Naive B cell (primary cell): Measurements from ENCODE around the gene OLIG1. TPM values are rescaled to one million over a fixed set of nuclear protein-coding genes. Genes with fewer than 3 reads are reported as not detected.

Experiments used
- ATAC-seq, 2 donors: fragments of 150-1000 bp; cut with Tn5 transposase; 2 replicates each; pipeline ENCODE4 v1.10.0; 2021; ENCODE audit warnings: low read depth in 2 of 2, mild to moderate bottlenecking in 2 of 2, moderate library complexity in 2 of 2
- DNase-seq: peaks from one replicate; pipeline ENCODE4 v3.0.0; 2022
- H3K27ac Mint-ChIP-seq, 6 donors: one replicate each; pipeline ENCODE4 v1.8.0; 2020 to 2022; ENCODE audit warnings: mild to moderate bottlenecking in 6 of 6, mixed read lengths in 6 of 6, moderate library complexity in 5 of 6, inconsistent platforms in 2 of 6
- H3K27me3 Mint-ChIP-seq, 3 donors: one replicate each; pipeline ENCODE4 v1.8.0; 2021 to 2022; ENCODE audit warnings: mixed read lengths in 3 of 3, mild to moderate bottlenecking in 1 of 3
- H3K36me3 Mint-ChIP-seq, 2 donors: one replicate each; pipeline ENCODE4 v1.8.0; 2020 to 2022; ENCODE audit warnings: mixed read lengths in 2 of 2, inconsistent platforms in 1 of 2, mild to moderate bottlenecking in 1 of 2
- H3K4me1 Mint-ChIP-seq, 3 donors: one replicate each; pipeline ENCODE4 v1.8.0; 2020 to 2022; ENCODE audit warnings: mixed read lengths in 3 of 3, inconsistent platforms in 1 of 3, mild to moderate bottlenecking in 1 of 3, moderate library complexity in 1 of 3
- H3K4me3 Mint-ChIP-seq, 8 donors: one replicate each; pipeline ENCODE4 v1.8.0; 2020 to 2022; ENCODE audit warnings: mild to moderate bottlenecking in 8 of 8, mixed read lengths in 8 of 8, moderate library complexity in 8 of 8, inconsistent platforms in 2 of 8
- H3K9me3 Mint-ChIP-seq, 7 donors: one replicate each; pipeline ENCODE4 v1.8.0; 2020 to 2022; ENCODE audit warnings: mixed read lengths in 7 of 7, mild to moderate bottlenecking in 5 of 7, inconsistent platforms in 2 of 7, moderate library complexity in 1 of 7
- polyA plus RNA-seq, 6 donors: library from polyadenylated mRNA; unstranded; fragments of 300-500 nt; fragmentation: Illumina TruSeq; gene quantifications; one replicate each; pipeline ENCODE4 v1.2.3, GENCODE V29; 2021; ENCODE audit warnings: low read depth in 6 of 6

OLIG1 gene
- polyA plus RNA-seq, 6 donors from 2014 or later, result not detected

DNA sequence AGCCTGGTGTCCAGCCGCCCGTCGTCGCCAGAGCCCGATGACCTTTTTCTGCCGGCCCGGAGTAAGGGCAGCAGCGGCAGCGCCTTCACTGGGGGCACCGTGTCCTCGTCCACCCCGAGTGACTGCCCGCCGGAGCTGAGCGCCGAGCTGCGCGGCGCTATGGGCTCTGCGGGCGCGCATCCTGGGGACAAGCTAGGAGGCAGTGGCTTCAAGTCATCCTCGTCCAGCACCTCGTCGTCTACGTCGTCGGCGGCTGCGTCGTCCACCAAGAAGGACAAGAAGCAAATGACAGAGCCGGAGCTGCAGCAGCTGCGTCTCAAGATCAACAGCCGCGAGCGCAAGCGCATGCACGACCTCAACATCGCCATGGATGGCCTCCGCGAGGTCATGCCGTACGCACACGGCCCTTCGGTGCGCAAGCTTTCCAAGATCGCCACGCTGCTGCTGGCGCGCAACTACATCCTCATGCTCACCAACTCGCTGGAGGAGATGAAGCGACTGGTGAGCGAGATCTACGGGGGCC lies 43.0 kb upstream of the OLIG1 start:
- Mint-ChIP-seq H3K4me1 (peaks cover 27 to 57% (median 55%) of the 10 kb centered on the region in 3 donors), H3K4me3 (peak overlapping the region in 5 of 8 donors; percentile 35 to 77 (median 60)), H3K27ac (peak overlapping the region in 3 of 6 donors; percentile 79 to 96 (median 93)), H3K9me3 (peaks cover 0 to 9% (median 3%) of the 10 kb centered on the region in 7 donors), H3K27me3 (peaks cover 67 to 85% (median 80%) of the 10 kb centered on the region in 3 donors), H3K36me3 (peaks cover 0 to 20% of the 10 kb centered on the region in 2 donors)
- ATAC-seq (no peak), DNase-seq (no peak)

DNA sequence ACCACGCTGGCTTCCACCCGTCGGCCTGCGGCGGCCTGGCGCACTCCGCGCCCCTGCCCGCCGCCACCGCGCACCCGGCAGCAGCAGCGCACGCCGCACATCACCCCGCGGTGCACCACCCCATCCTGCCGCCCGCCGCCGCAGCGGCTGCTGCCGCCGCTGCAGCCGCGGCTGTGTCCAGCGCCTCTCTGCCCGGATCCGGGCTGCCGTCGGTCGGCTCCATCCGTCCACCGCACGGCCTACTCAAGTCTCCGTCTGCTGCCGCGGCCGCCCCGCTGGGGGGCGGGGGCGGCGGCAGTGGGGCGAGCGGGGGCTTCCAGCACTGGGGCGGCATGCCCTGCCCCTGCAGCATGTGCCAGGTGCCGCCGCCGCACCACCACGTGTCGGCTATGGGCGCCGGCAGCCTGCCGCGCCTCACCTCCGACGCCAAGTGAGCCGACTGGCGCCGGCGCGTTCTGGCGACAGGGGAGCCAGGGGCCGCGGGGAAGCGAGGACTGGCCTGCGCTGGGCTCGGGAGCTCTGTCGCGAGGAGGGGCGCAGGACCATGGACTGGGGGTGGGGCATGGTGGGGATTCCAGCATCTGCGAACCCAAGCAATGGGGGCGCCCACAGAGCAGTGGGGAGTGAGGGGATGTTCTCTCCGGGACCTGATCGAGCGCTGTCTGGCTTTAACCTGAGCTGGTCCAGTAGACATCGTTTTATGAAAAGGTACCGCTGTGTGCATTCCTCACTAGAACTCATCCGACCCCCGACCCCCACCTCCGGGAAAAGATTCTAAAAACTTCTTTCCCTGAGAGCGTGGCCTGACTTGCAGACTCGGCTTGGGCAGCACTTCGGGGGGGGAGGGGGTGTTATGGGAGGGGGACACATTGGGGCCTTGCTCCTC lies 42.3 kb upstream of the OLIG1 start:
- H3K27me3 Mint-ChIP-seq, result peaks cover 67 to 85% (median 80%) of the 10 kb centered on the region in 3 donors
- H3K9me3 Mint-ChIP-seq, result peaks cover 0 to 9% (median 3%) of the 10 kb centered on the region in 7 donors
- no peak overlapping the region for H3K27ac Mint-ChIP-seq
- ATAC-seq (no peak), DNase-seq (no peak)
- peaks cover 0 to 13% of the 10 kb centered on the region in 2 donors for H3K36me3 Mint-ChIP-seq
- H3K4me1 Mint-ChIP-seq, result peaks cover 21 to 52% (median 50%) of the 10 kb centered on the region in 3 donors
- H3K4me3 Mint-ChIP-seq, result peak overlapping the region in 6 of 8 donors; percentile 61 to 88 (median 67)

DNA sequence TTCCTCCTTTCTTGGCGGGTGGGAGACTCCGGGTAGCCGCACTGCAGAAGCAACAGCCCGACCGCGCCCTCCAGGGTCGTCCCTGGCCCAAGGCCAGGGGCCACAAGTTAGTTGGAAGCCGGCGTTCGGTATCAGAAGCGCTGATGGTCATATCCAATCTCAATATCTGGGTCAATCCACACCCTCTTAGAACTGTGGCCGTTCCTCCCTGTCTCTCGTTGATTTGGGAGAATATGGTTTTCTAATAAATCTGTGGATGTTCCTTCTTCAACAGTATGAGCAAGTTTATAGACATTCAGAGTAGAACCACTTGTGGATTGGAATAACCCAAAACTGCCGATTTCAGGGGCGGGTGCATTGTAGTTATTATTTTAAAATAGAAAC lies 41.7 kb upstream of the OLIG1 start:
- Mint-ChIP-seq H3K4me1 (peaks cover 20 to 50% (median 49%) of the 10 kb centered on the region in 3 donors), H3K4me3 (peak overlapping the region in 7 of 8 donors; percentile 61 to 88 (median 68)), H3K27ac (peak overlapping the region in 3 of 6 donors; percentile 44 to 95 (median 62)), H3K9me3 (peaks cover 0 to 9% (median 3%) of the 10 kb centered on the region in 7 donors), H3K27me3 (peaks cover 66 to 84% (median 79%) of the 10 kb centered on the region in 3 donors), H3K36me3 (peaks cover 0 to 12% of the 10 kb centered on the region in 2 donors)
- DNase-seq (no peak), ATAC-seq (no peak)

DNA sequence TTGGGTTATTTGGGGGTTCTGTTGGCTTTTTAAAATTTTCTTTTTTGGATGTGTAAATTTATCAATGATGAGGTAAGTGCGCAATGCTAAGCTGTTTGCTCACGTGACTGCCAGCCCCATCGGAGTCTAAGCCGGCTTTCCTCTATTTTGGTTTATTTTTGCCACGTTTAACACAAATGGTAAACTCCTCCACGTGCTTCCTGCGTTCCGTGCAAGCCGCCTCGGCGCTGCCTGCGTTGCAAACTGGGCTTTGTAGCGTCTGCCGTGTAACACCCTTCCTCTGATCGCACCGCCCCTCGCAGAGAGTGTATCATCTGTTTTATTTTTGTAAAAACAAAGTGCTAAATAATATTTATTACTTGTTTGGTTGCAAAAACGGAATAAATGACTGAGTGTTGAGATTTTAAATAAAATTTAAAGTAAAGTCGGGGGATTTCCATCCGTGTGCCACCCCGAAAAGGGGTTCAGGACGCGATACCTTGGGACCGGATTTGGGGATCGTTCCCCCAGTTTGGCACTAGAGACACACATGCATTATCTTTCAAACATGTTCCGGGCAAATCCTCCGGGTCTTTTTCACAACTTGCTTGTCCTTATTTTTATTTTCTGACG lies 41.1 kb upstream of the OLIG1 start:
- peak overlapping the region in 3 of 6 donors; percentile 3 to 66 (median 9) for H3K27ac Mint-ChIP-seq

DNA sequence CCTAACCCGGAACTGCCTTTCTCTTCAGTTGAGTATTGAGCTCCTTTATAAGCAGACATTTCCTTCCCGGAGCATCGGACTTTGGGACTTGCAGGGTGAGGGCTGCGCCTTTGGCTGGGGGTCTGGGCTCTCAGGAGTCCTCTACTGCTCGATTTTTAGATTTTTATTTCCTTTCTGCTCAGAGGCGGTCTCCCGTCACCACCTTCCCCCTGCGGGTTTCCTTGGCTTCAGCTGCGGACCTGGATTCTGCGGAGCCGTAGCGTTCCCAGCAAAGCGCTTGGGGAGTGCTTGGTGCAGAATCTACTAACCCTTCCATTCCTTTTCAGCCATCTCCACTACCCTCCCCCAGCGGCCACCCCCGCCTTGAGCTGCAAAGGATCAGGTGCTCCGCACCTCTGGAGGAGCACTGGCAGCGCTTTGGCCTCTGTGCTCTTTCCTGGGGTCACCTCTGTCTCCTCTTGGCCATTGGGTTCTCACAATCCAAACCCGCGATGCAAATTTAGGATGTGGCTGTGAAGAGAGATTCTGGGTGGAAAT lies 40.5 kb upstream of the OLIG1 start:
- Mint-ChIP-seq H3K36me3 (peaks cover 0 to 12% of the 10 kb centered on the region in 2 donors), H3K4me3 (peak overlapping the region; percentile 20 to 87 (median 64)), H3K27ac (peak overlapping the region in 1 of 6 donors; percentile 42), H3K27me3 (peaks cover 62 to 80% (median 77%) of the 10 kb centered on the region in 3 donors), H3K4me1 (peaks cover 14 to 40% (median 39%) of the 10 kb centered on the region in 3 donors), H3K9me3 (peaks cover 0 to 9% (median 3%) of the 10 kb centered on the region in 7 donors)
- DNase-seq (no peak), ATAC-seq (no peak)

More for the DNA sequence above, 41.1 kb upstream of the OLIG1 start:
- DNase-seq (no peak), ATAC-seq (no peak)
- H3K9me3 Mint-ChIP-seq, result peaks cover 0 to 9% (median 3%) of the 10 kb centered on the region in 7 donors
- peaks cover 19 to 45% (median 45%) of the 10 kb centered on the region in 3 donors for H3K4me1 Mint-ChIP-seq
- H3K4me3 Mint-ChIP-seq, result peak overlapping the region; percentile 49 to 87 (median 70)
- H3K27me3 Mint-ChIP-seq, result peaks cover 64 to 80% (median 77%) of the 10 kb centered on the region in 3 donors
- peaks cover 0 to 12% of the 10 kb centered on the region in 2 donors for H3K36me3 Mint-ChIP-seq

DNA sequence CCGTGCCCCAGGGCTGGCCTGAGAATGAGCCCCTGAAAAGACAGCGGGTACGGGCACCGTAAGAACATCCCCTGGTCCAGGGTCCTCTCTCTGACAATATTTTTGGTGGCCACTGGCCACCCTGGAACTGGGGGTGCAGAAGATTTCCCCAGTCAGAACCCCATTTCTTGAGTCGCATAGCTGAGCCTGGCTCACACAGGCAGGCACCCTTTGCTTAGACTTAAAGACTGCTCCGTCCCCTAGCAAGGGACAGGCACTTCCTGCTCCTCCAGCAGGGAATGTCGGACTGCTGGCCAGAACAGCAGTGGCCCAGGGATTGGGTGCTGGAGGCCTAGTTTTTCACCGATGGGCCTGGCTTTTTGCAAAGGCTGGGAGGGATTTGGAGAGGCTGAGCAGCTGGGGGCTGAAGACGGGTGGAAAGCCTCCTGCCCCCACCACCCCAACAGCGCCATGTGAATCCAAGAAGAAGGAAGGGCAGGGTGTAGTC lies 39.9 kb upstream of the OLIG1 start:
- H3K36me3 Mint-ChIP-seq, result peaks cover 0 to 12% of the 10 kb centered on the region in 2 donors
- ATAC-seq (no peak), DNase-seq (no peak)
- H3K4me3 Mint-ChIP-seq, result peak overlapping the region in 4 of 8 donors; percentile 6 to 87 (median 37)
- H3K27me3 Mint-ChIP-seq, result peaks cover 62 to 80% (median 77%) of the 10 kb centered on the region in 3 donors
- peaks cover 0 to 9% (median 3%) of the 10 kb centered on the region in 7 donors for H3K9me3 Mint-ChIP-seq
- no peak overlapping the region for H3K27ac Mint-ChIP-seq
- H3K4me1 Mint-ChIP-seq, result peaks cover 14 to 38% (median 38%) of the 10 kb centered on the region in 3 donors

DNA sequence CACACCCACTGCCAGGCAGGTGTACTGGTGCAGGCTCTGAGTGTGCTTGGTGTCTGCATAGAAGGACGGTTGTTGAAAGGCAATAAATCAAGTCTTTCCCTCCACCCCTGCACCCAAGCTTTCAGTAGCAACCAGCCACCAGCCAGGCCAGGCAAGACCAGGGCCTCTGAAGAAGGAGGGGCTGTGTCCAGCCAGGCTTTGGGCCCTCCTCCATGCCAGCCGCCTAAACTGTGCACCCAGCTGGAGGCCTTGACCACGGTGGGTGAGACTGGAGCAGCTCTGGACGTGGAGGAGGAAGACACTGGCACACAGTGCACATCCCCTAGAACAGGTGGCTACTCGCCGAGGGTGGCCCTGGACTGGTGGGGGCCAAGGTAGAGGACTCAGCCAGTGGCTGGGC lies 39.3 kb upstream of the OLIG1 start:
- Mint-ChIP-seq H3K4me3 (no peak overlapping the region), H3K4me1 (peaks cover 14 to 38% (median 36%) of the 10 kb centered on the region in 3 donors), H3K27me3 (peaks cover 63 to 84% (median 79%) of the 10 kb centered on the region in 3 donors), H3K27ac (no peak overlapping the region), H3K36me3 (peaks cover 0 to 12% of the 10 kb centered on the region in 2 donors), H3K9me3 (peaks cover 0 to 9% (median 3%) of the 10 kb centered on the region in 7 donors)
- DNase-seq, result no peak
- no peak for ATAC-seq

DNA sequence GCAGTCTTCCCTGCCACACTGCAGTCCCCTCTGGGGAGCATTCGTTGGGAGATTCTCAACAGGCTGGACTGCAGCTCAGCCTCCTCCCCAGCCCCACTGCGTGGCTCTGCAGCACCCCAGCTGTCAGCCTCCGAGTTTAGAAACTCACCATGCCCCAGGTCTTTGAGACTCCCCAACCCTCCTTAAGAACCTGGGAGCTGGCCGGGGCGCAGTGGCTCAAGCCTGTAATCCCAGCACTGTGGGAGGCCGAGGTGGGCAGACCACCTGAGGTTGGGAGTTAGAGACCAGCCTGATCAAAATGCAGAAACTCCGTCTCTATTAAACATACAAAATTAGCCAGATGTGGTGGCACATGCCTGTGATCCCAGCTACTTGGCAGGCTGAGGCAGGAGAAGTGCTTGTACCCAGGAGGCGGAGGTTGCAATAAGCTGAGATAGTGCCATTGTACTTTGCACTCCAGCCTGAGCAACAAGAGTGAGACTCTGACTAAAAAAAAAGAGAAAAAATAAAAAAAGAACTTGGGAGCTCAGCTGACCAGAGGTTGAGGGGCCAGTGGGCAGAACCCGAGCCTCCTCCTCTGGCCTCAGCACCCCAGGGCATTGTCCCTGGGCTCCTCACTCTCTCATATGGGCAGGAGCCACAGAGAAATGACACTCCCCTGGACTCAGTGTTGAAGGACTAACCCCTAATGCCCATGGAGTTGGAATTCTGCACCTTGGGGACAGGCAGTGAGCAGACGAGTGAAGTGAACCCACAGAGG lies 38.6 kb upstream of the OLIG1 start:
- Mint-ChIP-seq H3K36me3 (peaks cover 0 to 6% of the 10 kb centered on the region in 2 donors), H3K4me3 (no peak overlapping the region), H3K4me1 (peaks cover 9 to 33% (median 29%) of the 10 kb centered on the region in 3 donors), H3K27me3 (peaks cover 59 to 84% (median 75%) of the 10 kb centered on the region in 3 donors), H3K9me3 (peaks cover 0 to 4% (median 0%) of the 10 kb centered on the region in 7 donors), H3K27ac (no peak overlapping the region)
- ATAC-seq (no peak), DNase-seq (no peak)

DNA sequence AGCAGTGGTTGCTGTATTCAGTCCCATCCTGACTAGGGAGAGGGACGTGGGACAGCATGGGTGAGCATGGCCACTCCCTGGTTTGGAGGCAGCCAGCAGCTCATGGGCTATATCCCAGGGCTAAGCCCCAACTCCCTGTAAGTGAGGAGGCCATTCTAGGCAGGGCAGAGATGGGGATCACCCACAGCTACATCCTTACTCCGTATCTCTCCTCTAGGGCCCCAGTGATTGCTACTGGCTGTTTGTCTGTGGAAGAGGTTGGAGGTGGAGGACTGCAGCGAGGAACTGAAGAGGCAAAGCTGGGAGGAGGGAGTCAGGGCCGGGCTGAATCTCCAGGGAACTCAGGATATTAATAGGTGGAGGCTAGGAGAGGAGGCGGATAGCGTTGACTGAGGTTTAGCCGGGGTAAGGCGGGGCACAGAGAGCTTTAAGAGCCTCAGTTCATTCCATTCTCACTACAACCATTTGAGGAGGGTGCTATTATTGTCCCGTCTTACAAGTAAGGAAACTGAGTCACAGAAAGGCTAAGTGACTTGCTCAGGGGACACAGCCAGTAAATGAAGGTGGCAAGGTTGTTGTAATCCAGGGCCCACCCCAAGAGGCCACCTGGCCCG lies 37.4 kb upstream of the OLIG1 start:
- ATAC-seq, result no peak
- Mint-ChIP-seq H3K27me3 (peaks cover 67 to 88% (median 80%) of the 10 kb centered on the region in 3 donors), H3K4me1 (peaks cover 9 to 25% (median 24%) of the 10 kb centered on the region in 3 donors), H3K4me3 (no peak overlapping the region), H3K27ac (peak overlapping the region in 1 of 6 donors; percentile 50), H3K36me3 (no peaks in the 10 kb centered on the region), H3K9me3 (peaks cover 0 to 4% (median 0%) of the 10 kb centered on the region in 7 donors)
- DNase-seq, result no peak

DNA sequence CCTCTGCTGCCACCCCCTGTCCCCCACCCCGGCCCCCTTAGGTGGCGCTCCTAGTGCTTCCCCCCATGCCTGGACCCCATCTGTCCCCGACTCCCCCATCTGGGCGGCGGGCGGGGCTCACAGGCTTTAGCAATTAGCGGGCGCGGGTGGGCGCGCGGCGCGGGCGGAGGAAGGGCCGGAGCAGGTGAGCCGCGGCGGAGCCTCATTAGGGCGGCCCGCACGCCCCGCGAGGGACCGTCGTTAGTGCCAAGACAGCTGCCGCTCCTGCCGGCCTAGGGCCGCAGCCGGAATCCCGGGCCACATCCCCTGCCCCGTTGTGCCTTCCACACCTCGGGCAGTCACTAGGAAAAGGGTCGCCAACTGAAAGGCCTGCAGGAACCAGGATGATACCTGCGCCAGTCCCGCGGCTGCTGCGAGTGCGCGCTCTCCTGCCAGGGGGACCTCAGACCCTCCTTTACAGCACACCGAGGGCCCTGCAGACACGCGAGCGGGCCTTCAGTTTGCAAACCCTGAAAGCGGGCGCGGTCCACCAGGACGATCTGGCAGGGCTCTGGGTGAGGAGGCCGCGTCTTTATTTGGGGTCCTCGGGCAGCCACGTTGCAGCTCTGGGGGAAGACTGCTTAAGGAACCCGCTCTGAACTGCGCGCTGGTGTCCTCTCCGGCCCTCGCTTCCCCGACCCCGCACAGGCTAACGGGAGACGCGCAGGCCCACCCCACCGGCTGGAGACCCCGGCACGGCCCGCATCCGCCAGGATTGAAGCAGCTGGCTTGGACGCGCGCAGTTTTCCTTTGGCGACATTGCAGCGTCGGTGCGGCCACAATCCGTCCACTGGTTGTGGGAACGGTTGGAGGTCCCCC lies 36.6 kb upstream of the OLIG1 start:
- H3K9me3 Mint-ChIP-seq, result peaks cover 0 to 4% (median 0%) of the 10 kb centered on the region in 7 donors
- ATAC-seq (no peak), DNase-seq (no peak)
- H3K36me3 Mint-ChIP-seq, result no peaks in the 10 kb centered on the region
- H3K4me1 Mint-ChIP-seq, result peaks cover 7 to 21% (median 18%) of the 10 kb centered on the region in 3 donors
- no peak overlapping the region for H3K4me3 Mint-ChIP-seq
- H3K27me3 Mint-ChIP-seq, result peaks cover 66 to 88% (median 82%) of the 10 kb centered on the region in 3 donors
- H3K27ac Mint-ChIP-seq, result no peak overlapping the region

DNA sequence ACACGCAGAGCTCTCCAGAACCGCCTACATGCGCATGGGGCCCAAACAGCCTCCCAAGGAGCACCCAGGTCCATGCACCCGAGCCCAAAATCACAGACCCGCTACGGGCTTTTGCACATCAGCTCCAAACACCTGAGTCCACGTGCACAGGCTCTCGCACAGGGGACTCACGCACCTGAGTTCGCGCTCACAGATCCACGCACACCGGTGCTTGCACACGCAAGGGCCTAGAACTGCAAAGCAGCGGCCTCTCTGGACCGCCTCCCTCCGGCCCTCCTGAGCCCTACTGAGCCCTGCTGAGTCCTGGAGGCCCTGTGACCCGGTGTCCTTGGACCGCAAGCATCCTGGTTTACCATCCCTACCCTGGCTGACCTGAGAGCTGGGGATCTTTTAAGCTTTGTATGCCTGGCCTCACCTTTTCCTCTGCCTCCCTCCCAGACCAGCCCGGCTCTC lies 36.0 kb upstream of the OLIG1 start:
- no peak overlapping the region for H3K27ac Mint-ChIP-seq
- peaks cover 64 to 88% (median 82%) of the 10 kb centered on the region in 3 donors for H3K27me3 Mint-ChIP-seq

More for the DNA sequence above, 36.0 kb upstream of the OLIG1 start:
- Mint-ChIP-seq H3K36me3 (no peaks in the 10 kb centered on the region), H3K4me1 (peaks cover 6 to 15% (median 12%) of the 10 kb centered on the region in 3 donors), H3K4me3 (no peak overlapping the region), H3K9me3 (no peaks in the 10 kb centered on the region)
- DNase-seq, result no peak
- ATAC-seq, result no peak
